ENCODE data around the gene OR2T35.

OR2T35 gene

DNA sequence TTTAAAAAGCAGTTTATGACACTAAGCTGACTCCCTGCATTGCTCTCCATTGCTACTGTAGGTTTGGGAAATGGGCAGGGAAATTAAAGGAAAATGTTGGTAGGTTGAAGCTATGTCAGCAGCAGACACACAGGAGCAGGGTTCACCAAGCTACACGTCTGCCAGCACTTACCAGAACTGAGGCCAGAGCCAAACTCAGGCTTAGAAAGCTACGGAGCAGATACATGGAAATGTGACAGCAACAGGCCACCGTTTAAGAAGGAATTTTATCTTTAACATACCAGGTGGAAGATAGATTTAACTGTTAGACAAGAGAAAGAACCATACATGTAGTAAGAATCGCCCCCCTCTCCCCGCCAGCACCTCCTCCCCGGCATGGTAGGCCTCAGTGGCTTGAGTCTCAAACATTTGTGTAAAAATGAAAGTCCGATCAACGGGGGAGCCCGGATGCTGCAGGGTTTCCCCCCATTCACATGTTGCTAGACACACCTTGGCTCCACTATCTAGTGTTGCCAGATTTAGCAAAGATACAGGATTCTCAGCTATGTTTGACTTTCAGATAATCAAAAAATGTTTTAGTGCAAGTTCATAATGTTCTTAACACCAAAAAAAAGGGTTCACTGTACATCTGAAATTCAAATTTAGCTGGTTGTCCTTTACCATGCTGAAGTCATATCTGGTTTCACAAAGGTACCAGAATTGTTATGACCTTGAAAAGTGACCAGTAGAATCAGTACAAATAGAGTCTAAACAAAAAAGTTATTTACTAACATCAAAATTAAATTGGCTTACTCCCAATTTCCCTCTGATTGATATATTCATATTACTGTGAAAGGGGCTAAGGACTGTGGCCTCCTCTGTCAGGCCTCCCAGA, 16.9 kb downstream of the OR2T35 start:
- DNase-seq (ENCODE audit: low read depth in 1 of 2, low spot score in 1 of 2) = no peak

DNA sequence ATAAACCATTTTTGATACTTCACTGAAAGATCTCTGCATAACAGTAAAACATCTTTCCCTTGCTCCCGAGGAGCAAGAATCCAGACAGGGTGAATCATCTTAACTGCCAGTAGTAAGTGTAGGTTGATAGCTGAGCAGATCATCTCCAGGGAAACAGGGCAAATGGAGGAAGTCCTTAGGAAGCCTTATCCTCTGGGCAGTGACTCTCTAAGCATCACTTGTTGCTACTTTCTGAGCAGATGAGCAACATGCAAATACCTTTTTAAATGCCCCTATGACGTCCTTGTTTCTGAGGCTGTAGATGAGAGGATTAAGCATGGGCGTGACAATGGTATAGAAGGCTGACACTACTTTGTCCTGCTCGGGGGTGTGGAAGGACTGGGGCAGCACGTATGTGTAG, 19.1 kb downstream of the OR2T35 start:
- DNase-seq (ENCODE audit: low read depth in 1 of 2, low spot score in 1 of 2) = no peak

GRCh38 chr1:248625166-248625565, 19.9 kb downstream of the OR2T35 start:
- no peak for DNase-seq (ENCODE audit: low read depth in 1 of 2, low spot score in 1 of 2)

DNA sequence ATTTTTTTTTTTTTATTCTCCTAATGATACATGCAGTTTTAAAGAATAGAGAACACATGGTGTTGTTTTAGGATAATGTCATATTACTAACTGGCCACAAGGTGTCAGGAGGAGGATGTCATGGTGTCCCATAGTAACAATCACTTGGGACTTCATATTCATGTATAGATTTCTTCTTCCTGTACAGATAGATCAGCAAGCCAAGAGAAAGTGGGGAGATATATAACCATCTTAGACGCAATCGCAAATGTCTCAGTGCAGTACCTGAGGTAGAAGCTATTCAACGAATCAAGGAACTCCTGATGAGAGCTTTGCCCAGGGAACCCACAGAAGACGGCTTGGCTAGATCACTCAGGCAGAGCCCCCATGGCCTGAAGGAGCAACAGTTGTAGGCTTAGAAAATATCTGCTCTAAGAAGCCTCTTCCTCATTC, 22.5 kb downstream of the OR2T35 start:
- DNase-seq (ENCODE audit: low read depth in 1 of 2, low spot score in 1 of 2) = no peak

- no peak for DNase-seq (ENCODE audit: low read depth in 1 of 2, low spot score in 1 of 2)
Observed at GRCh38 chr1:248621770-248622169, 23.3 kb downstream of the OR2T35 start.

DNA sequence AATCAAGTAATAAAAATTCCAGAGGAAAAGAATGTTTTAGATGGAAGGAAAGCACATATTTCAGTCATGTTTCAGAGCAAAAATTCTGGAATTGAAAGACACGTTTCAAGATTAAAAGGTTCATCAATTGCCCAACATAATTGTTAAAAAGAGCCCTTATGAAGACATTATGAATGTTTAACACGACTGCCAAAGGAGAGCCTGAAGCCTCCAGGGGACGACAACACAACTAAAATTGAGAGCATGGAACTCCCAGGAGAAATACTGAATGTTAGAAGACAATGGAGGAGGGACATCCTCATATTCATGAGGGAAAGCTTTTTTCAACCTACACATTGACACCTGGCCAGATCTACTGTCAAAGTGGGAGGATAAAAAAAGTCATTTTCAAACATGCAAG, 26.2 kb downstream of the OR2T35 start:
- peak in 1 of 2 donors; percentile 34 for DNase-seq (ENCODE audit: low read depth in 1 of 2, low spot score in 1 of 2)

GRCh38 chr1:248618119-248618518, 27.0 kb downstream of the OR2T35 start:
- DNase-seq (ENCODE audit: low read depth in 1 of 2, low spot score in 1 of 2) = no peak

GRCh38 chr1:248613742-248614141, 31.3 kb downstream of the OR2T35 start:
- DNase-seq (ENCODE audit: low read depth in 1 of 2, low spot score in 1 of 2) = no peak

DNA sequence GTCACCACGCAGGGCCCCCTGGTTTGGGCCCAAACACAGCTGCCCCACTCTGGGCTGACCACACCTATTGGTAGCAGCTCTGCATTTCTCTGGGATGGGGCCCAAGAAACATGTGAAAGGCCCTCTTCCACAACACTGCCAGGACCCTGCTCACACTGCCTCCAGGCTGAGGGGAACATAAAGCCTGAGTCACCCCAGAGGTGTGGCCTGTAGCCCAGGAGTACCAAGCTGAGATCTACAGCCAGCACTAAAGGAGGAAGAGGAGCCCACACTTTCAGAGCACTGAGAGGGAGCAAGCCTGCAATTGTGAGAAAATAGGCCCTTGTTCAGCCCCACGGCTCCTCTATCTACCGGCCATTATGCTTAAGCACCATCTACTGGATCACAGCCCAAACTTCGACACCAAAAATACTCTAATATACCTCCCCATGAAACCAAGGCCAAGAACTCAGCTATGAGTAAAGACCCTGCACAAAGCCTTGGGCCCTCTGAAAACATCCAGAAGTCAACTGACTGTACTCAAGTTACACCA, 33.1 kb downstream of the OR2T35 start:
- DNase-seq (ENCODE audit: low read depth in 1 of 2, low spot score in 1 of 2) = peak in 1 of 2 donors; percentile 1

GRCh38 chr1:248610301-248610700, 34.8 kb downstream of the OR2T35 start:
- DNase-seq (ENCODE audit: low read depth in 1 of 2, low spot score in 1 of 2) = no peak

- no peak for DNase-seq (ENCODE audit: low read depth in 1 of 2, low spot score in 1 of 2)
Observed at GRCh38 chr1:248599396-248599795, 45.7 kb downstream of the OR2T35 start.

DNA sequence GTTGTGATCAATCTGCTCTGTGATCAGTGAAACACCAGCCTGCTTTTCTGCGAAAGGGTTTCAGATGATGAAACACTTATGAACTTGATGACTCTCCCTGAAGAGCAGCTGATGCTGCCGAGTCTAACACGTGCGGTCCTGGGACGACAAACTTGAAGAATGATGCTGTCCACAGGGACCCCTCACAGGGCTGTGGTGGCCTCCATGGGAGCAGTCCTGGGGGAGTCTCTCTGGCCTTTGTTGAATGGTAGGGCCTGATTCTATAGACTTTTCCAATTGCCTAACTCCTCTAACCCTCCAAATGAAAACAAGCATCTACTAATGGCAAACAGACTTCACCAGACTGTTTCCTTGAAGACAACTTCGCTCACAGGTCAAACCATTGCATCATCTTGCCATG, 47.5 kb downstream of the OR2T35 start, which contains the start of gene OR2T10:
Gene OR2T10 (minus strand): TSS at position 112 of the 400 bp plus-strand sequence. CDS start 3,932 bp downstream, outside the sequence.
- no peak for DNase-seq (ENCODE audit: low read depth in 1 of 2, low spot score in 1 of 2)

GRCh38 chr1:248596615-248597014, 48.5 kb downstream of the OR2T35 start:
- DNase-seq (ENCODE audit: low read depth in 1 of 2, low spot score in 1 of 2) = no peak

- no peak for DNase-seq (ENCODE audit: low read depth in 1 of 2, low spot score in 1 of 2)
Observed at GRCh38 chr1:248593226-248593625, 51.9 kb downstream of the OR2T35 start.

- DNase-seq (ENCODE audit: low read depth in 1 of 2, low spot score in 1 of 2) = no peak
Observed at GRCh38 chr1:248592655-248593054, 52.4 kb downstream of the OR2T35 start.

GRCh38 chr1:248590055-248590454, 55.0 kb downstream of the OR2T35 start:
- no peak for DNase-seq (ENCODE audit: low read depth in 1 of 2, low spot score in 1 of 2)

- DNase-seq (ENCODE audit: low read depth in 1 of 2, low spot score in 1 of 2) = no peak
Observed at GRCh38 chr1:248589334-248589733, 55.7 kb downstream of the OR2T35 start.
